Measurements from ENCODE around the gene EN2. TPM values are rescaled to one million over a fixed set of nuclear protein-coding genes. Genes with fewer than 3 reads are reported as not detected.

Gene EN2
- total RNA-seq, 4 donors from 2014 or later = 0.13 to 0.15 TPM; not detected in 2

- no peaks in the 10 kb centered on the region for H3K9me3 ChIP-seq
- 67 to 88% methylated on average over 2 to 3 of the region's 23 CpGs for WGBS, 2 donors (ENCODE audit: low coverage in 1 of 2)
- no peaks in the 10 kb centered on the region for H3K36me3 ChIP-seq
- no peak for ATAC-seq
- H3K27me3 ChIP-seq = peaks cover 98% of the 10 kb centered on the region
- no peak overlapping the region for H3K4me3 ChIP-seq
- H3K27ac ChIP-seq = no peak overlapping the region
- H3K4me1 ChIP-seq = no peaks in the 10 kb centered on the region
- TF ChIP-seq EP300 (IDR thresholded peaks at IDR 0.05) = no peak
These were observed 26.8 kb downstream of the EN2 start for GRCh38 chr7:155484483-155485399.

GRCh38 chr7:155486783-155487508, 29.0 kb downstream of the EN2 start:
- 77 to 90% methylated on average over 5 to 16 of the region's 18 CpGs for WGBS, 2 donors (ENCODE audit: low coverage in 1 of 2)
- no peaks in the 10 kb centered on the region for H3K36me3 ChIP-seq
- no peaks in the 10 kb centered on the region for H3K9me3 ChIP-seq
- peaks cover 97% of the 10 kb centered on the region for H3K27me3 ChIP-seq
- TF ChIP-seq POLR2AphosphoS5 (IDR thresholded peaks at IDR 0.05) = no peak
- TF ChIP-seq CTCF (IDR thresholded peaks at IDR 0.05) = no peak
- TF ChIP-seq POLR2A (IDR thresholded peaks at IDR 0.05) = no peak
- no peak for TF ChIP-seq EP300 (IDR thresholded peaks at IDR 0.05)
- no peak overlapping the region for H3K27ac ChIP-seq
- no peak overlapping the region for H3K4me3 ChIP-seq
- H3K4me1 ChIP-seq = peaks cover 0 to 20% (median 0%) of the 10 kb centered on the region in 3 donors
- ATAC-seq = no peak

- H3K27me3 ChIP-seq = peaks cover 97% of the 10 kb centered on the region
- WGBS, 2 donors (ENCODE audit: low coverage in 1 of 2) = 64 to 83% methylated on average over 6 to 7 of the region's 31 CpGs
- H3K9me3 ChIP-seq = no peaks in the 10 kb centered on the region
- no peak for ATAC-seq
- TF ChIP-seq POLR2AphosphoS5 (IDR thresholded peaks at IDR 0.05) (no peak), POLR2A (IDR thresholded peaks at IDR 0.05) (no peak), CTCF (IDR thresholded peaks at IDR 0.05) (no peak), EP300 (IDR thresholded peaks at IDR 0.05) (no peak)
- H3K4me1 ChIP-seq = peaks cover 0 to 20% (median 0%) of the 10 kb centered on the region in 3 donors
- no peak overlapping the region for H3K4me3 ChIP-seq
- H3K36me3 ChIP-seq = no peaks in the 10 kb centered on the region
- no peak overlapping the region for H3K27ac ChIP-seq
These were observed 29.9 kb downstream of the EN2 start for GRCh38 chr7:155487509-155488482.

GRCh38 chr7:155488483-155489127, 30.7 kb downstream of the EN2 start:
- Histone ChIP-seq H3K4me1 (peaks cover 0 to 20% (median 0%) of the 10 kb centered on the region in 3 donors), H3K27me3 (peaks cover 91% of the 10 kb centered on the region), H3K36me3 (no peaks in the 10 kb centered on the region), H3K27ac (no peak overlapping the region), H3K9me3 (no peaks in the 10 kb centered on the region), H3K4me3 (no peak overlapping the region)
- TF ChIP-seq CTCF (IDR thresholded peaks at IDR 0.05) = no peak
- no peak for TF ChIP-seq POLR2AphosphoS5 (IDR thresholded peaks at IDR 0.05)
- no peak for TF ChIP-seq POLR2A (IDR thresholded peaks at IDR 0.05)
- no peak for TF ChIP-seq EP300 (IDR thresholded peaks at IDR 0.05)
- no peak for ATAC-seq
- WGBS, 2 donors (ENCODE audit: low coverage in 1 of 2) = 22 to 44% methylated on average over 2 to 3 of the region's 9 CpGs

Measured in gastroesophageal sphincter (tissue), 4 donors.